DOHH2 (cell line): ENCODE results near the gene USF2.

ENCODE experiments used
- H3F3A ChIP-seq: fragments of 200-600 bp; sonication (generic), shearing (Covaris generic); 2 replicates; pipeline ENCODE4 v1.6.0; 2016; ENCODE audit warnings: antibody characterized with exemption, mild to moderate bottlenecking; ENCODE audit not compliant: control insufficient read depth, insufficient read depth
- H3K27ac ChIP-seq: fragments of 200-600 bp; sonication (generic); 2 replicates; pipeline ENCODE4 v1.5.1; 2014; ENCODE audit warnings: low read depth, mild to moderate bottlenecking, low read length, moderate library complexity
- H3K27me3 ChIP-seq: fragments of 200-600 bp; sonication (generic); 2 replicates; pipeline ENCODE4 v1.6.1; 2014; ENCODE audit warnings: mild to moderate bottlenecking, low read length, mixed read lengths; ENCODE audit not compliant: control insufficient read depth
- H3K36me3 ChIP-seq: fragments of 200-600 bp; sonication (generic); 2 replicates; pipeline ENCODE4 v1.6.1; 2014; ENCODE audit warnings: mild to moderate bottlenecking, low read length, moderate library complexity, mixed read lengths; ENCODE audit not compliant: control insufficient read depth
- H3K4me1 ChIP-seq: fragments of 200-600 bp; sonication (generic); 2 replicates; pipeline ENCODE4 v1.6.1; 2014; ENCODE audit warnings: mild to moderate bottlenecking, low read length, mixed read lengths; ENCODE audit not compliant: control insufficient read depth
- H3K4me2 ChIP-seq: fragments of 200-600 bp; sonication (generic); 2 replicates; pipeline ENCODE4 v1.6.0; 2014; ENCODE audit warnings: mild to moderate bottlenecking, low read length, moderate library complexity
- H3K4me3 ChIP-seq: fragments of 200-600 bp; sonication (generic); 2 replicates; pipeline ENCODE4 v1.5.1; 2014; ENCODE audit warnings: mild to moderate bottlenecking, low read length, mixed read lengths
- H3K79me2 ChIP-seq: fragments of 200-600 bp; sonication (generic); 2 replicates; pipeline ENCODE4 v1.6.1; 2014; ENCODE audit warnings: mild to moderate bottlenecking, low read length, mixed read lengths; ENCODE audit not compliant: control insufficient read depth
- H3K9me2 ChIP-seq: fragments of 200-600 bp; sonication (generic); replicated peaks from 2 replicates; pipeline ENCODE4 v1.6.1; 2014; ENCODE audit warnings: mild to moderate bottlenecking, low read length, mixed read lengths; ENCODE audit not compliant: control insufficient read depth
- H3K9me3 ChIP-seq: fragments of 200-600 bp; sonication (generic); 2 replicates; pipeline ENCODE4 v1.6.1; 2014; ENCODE audit warnings: antibody characterized with exemption, low read length, mixed read lengths; ENCODE audit not compliant: control insufficient read depth, insufficient read depth
- H4K20me1 ChIP-seq: fragments of 200-600 bp; sonication (generic); 2 replicates; pipeline ENCODE4 v1.6.0; 2014; ENCODE audit warnings: low read depth, mild to moderate bottlenecking, antibody characterized with exemption, low read length, moderate library complexity; ENCODE audit not compliant: control insufficient read depth, insufficient read depth
- EZH2phosphoT487 ChIP-seq: fragments of 200-600 bp; sonication (generic); IDR thresholded peaks from 2 replicates; pipeline ENCODE4 v1.6.1; 2017; ENCODE audit warnings: borderline replicate concordance, mild to moderate bottlenecking, antibody characterized with exemption, low read length, moderate library complexity, mixed read lengths
- TF ChIP-seq, protein P1 (sequence below): fragments of 200-600 bp; sonication (generic); IDR thresholded peaks from one replicate; pipeline ENCODE4 v1.5.1; 2014; ENCODE audit warnings: antibody characterized with exemption, mild to moderate bottlenecking, low read depth, low read length; ENCODE audit not compliant: poor library complexity, severe bottlenecking

USF2 gene

GRCh38 chr19:35294859-35295791 lies 26.4 kb downstream of the USF2 start:
- H3K79me2 ChIP-seq, result no peaks in the 10 kb centered on the region
- no peaks in the 10 kb centered on the region for H3K9me2 ChIP-seq
- no peaks in the 10 kb centered on the region for H3K9me3 ChIP-seq
- H3K36me3 ChIP-seq, result no peaks in the 10 kb centered on the region
- peak overlapping the region; percentile 90 for H3K27ac ChIP-seq
- TF ChIP-seq, protein P1, sequence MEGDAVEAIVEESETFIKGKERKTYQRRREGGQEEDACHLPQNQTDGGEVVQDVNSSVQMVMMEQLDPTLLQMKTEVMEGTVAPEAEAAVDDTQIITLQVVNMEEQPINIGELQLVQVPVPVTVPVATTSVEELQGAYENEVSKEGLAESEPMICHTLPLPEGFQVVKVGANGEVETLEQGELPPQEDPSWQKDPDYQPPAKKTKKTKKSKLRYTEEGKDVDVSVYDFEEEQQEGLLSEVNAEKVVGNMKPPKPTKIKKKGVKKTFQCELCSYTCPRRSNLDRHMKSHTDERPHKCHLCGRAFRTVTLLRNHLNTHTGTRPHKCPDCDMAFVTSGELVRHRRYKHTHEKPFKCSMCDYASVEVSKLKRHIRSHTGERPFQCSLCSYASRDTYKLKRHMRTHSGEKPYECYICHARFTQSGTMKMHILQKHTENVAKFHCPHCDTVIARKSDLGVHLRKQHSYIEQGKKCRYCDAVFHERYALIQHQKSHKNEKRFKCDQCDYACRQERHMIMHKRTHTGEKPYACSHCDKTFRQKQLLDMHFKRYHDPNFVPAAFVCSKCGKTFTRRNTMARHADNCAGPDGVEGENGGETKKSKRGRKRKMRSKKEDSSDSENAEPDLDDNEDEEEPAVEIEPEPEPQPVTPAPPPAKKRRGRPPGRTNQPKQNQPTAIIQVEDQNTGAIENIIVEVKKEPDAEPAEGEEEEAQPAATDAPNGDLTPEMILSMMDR, result no peak
- peak overlapping the region; percentile 81 for H3K4me2 ChIP-seq
- H3K4me1 ChIP-seq, result peaks cover 84% of the 10 kb centered on the region
- peak overlapping the region; percentile 69 for H3K4me3 ChIP-seq
- peaks cover 35% of the 10 kb centered on the region for H3F3A ChIP-seq
- H4K20me1 ChIP-seq, result no peaks in the 10 kb centered on the region
- peaks cover 16% of the 10 kb centered on the region for H3K27me3 ChIP-seq

GRCh38 chr19:35295792-35296462 lies 27.2 kb downstream of the USF2 start:
- H3K27ac ChIP-seq, result peak overlapping the region; percentile 90
- no peaks in the 10 kb centered on the region for H3K79me2 ChIP-seq
- no peaks in the 10 kb centered on the region for H4K20me1 ChIP-seq
- peaks cover 82% of the 10 kb centered on the region for H3K4me1 ChIP-seq
- no peaks in the 10 kb centered on the region for H3K9me3 ChIP-seq
- peaks cover 11% of the 10 kb centered on the region for H3K27me3 ChIP-seq
- no peaks in the 10 kb centered on the region for H3K9me2 ChIP-seq
- no peaks in the 10 kb centered on the region for H3K36me3 ChIP-seq
- TF ChIP-seq, protein P1, result no peak
- no peak for TF ChIP-seq EZH2phosphoT487
- H3K4me3 ChIP-seq, result peak overlapping the region; percentile 69
- H3K4me2 ChIP-seq, result peak overlapping the region; percentile 81
- peaks cover 35% of the 10 kb centered on the region for H3F3A ChIP-seq

GRCh38 chr19:35296644-35297514 lies 28.1 kb downstream of the USF2 start:
- H3F3A ChIP-seq, result peaks cover 35% of the 10 kb centered on the region
- H3K4me1 ChIP-seq, result peaks cover 73% of the 10 kb centered on the region
- TF ChIP-seq, protein P1, result no peak
- no peak for TF ChIP-seq EZH2phosphoT487
- H3K4me2 ChIP-seq, result peak overlapping the region; percentile 81
- H3K36me3 ChIP-seq, result no peaks in the 10 kb centered on the region
- no peaks in the 10 kb centered on the region for H3K9me3 ChIP-seq
- no peaks in the 10 kb centered on the region for H4K20me1 ChIP-seq
- no peaks in the 10 kb centered on the region for H3K79me2 ChIP-seq
- peak overlapping the region; percentile 69 for H3K4me3 ChIP-seq
- peaks cover 3% of the 10 kb centered on the region for H3K27me3 ChIP-seq
- no peaks in the 10 kb centered on the region for H3K9me2 ChIP-seq
- peak overlapping the region; percentile 90 for H3K27ac ChIP-seq
